Measurements from ENCODE around the gene FBXL16.

Gene FBXL16

GRCh38 chr16:734981-735881 lies 29.6 kb upstream of the FBXL16 start:
- DNase-seq (ENCODE audit: low spot score), result no peak

GRCh38 chr16:734208-734980 lies 28.8 kb upstream of the FBXL16 start:
- no peak for DNase-seq (ENCODE audit: low spot score)

GRCh38 chr16:733382-734207 lies 28.0 kb upstream of the FBXL16 start:
- DNase-seq (ENCODE audit: low spot score), result no peak

GRCh38 chr16:732936-733335 lies 27.3 kb upstream of the FBXL16 start:
- no peak for DNase-seq (ENCODE audit: low spot score)

GRCh38 chr16:732332-732731 lies 26.7 kb upstream of the FBXL16 start:
- DNase-seq (ENCODE audit: low spot score), result no peak

DNA sequence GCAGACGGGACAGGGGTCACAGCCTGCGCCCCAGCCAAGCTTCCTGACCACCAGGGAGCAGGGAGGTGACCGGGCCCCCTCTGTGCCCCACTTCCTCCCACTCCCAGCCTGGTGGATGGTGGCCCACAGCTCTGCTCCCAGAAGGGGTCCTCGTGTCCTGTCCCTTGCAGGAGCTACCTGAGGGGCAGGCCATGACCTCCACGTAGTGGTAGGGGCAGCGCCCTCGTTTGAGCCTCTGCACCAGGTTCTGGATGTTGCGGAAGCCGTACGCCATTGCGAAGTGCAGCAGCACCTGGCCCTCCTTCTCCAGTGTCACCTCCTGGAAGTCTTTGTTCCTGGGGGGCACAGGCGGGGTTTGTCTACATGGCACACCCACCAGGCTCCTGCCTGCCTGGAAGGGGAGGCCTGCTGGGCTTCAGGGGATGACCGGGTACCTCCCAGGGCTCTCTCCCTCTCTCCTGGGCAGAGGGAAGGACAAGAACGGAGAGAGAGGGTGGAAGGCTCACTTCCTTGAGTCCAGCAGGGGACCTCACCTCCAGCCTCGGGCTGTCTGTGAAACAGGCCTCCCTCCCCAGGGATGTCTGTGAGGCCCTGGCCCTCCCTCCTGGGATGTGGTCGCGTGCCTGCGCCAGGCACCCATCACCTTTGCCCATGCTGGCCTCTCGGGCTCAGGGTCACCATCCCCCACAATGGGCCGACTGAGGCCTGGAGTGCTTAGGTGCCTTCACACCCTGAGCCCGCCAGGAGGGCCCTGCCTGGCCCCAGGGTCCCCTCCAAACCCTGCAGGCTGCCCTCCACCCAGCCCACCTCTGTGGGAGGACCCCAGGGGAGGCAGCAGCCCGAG lies 25.3 kb upstream of the FBXL16 start:
- no peak for DNase-seq (ENCODE audit: low spot score)

DNA sequence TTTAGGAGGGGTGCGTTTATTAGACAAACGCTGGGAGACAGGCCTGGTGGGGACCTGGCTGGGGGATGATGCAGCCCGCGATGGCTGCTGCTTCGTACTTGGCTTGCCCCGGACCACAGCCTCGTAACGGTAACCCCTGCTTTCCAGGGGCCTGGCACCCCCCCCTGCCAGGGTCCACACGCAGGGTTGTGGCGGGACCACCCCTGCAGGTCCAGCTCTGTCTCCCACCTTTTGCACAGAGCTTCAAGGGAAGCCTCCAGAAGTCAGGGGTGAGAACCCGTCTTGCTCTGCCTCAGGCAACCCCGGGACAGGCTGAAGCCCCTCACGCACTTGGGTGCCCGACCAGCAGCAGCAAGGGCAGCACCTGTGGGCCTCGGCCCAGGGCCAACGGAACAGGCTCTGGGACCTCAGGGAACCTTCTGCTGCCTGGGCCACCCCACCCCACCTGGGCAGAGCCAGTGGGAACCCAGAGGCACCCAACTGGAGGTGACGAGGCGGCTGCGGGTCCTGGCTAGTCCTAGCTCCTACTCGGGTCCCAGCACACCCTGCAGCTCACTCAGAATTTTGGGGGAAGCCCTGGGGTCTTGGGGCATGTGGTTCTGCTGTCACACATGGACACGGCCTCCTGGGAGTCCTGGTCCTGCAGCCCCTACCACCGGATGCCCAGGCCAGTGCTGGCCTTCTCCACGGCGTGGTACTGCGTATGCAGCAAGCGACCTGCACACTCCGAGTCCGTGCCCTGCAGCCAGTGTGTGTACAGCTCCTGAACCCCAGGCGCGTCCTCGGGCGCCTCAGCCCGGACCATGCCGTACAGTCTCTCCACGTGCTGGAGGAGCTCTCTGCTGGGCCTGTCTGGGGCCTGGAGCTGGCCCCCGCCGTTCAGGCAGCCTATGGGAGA lies 24.4 kb upstream of the FBXL16 start:
- DNase-seq (ENCODE audit: low spot score), result no peak

- no peak for DNase-seq (ENCODE audit: low spot score)
Measured at GRCh38 chr16:728890-729744, 23.5 kb upstream of the FBXL16 start.

DNA sequence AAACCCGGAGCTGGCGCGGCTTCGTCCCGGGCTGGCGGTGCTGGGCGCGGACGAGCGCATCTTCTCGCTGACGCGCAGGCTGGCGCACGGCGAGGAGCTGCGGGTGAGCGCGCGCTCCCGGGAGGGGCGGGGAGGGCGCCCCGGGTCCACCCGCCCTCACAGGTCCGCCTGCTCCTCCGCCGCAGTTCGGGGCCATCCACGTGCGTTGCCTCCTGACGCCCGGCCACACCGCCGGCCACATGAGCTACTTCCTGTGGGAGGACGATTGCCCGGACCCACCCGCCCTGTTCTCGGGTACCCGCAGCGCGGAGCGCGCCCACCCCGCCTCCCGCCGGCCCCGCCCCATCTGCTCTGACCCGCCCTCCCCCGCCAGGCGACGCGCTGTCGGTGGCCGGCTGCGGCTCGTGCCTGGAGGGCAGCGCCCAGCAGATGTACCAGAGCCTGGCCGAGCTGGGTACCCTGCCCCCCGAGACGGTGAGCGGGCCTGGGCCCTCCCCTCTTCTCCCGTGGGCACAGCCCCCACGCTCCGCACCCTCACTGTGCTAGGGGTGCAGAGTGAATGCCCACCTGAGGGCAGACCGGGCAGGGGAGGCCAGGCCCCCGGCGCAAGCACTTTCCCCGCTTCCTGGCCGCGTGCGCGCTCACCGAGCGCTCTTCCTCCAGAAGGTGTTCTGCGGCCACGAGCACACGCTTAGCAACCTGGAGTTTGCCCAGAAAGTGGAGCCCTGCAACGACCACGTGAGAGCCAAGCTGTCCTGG lies 22.7 kb upstream of the FBXL16 start:
- peak; percentile 75 for DNase-seq (ENCODE audit: low spot score)

- no peak for DNase-seq (ENCODE audit: low spot score)
Measured at GRCh38 chr16:727291-727977, 21.8 kb upstream of the FBXL16 start.

- peak; percentile 60 for DNase-seq (ENCODE audit: low spot score)
Measured at GRCh38 chr16:726438-727290, 21.1 kb upstream of the FBXL16 start, which contains the start of the genes CCDC78 and HAGHL. CCDC78 (minus strand) TSS chr16:726443; CDS start chr16:726367, 76 bp downstream. HAGHL (plus strand) TSS chr16:727106; CDS start chr16:727510, 404 bp downstream.

GRCh38 chr16:726188-726437 lies 20.5 kb upstream of the FBXL16 start:
- DNase-seq (ENCODE audit: low spot score), result peak; percentile 56

DNA sequence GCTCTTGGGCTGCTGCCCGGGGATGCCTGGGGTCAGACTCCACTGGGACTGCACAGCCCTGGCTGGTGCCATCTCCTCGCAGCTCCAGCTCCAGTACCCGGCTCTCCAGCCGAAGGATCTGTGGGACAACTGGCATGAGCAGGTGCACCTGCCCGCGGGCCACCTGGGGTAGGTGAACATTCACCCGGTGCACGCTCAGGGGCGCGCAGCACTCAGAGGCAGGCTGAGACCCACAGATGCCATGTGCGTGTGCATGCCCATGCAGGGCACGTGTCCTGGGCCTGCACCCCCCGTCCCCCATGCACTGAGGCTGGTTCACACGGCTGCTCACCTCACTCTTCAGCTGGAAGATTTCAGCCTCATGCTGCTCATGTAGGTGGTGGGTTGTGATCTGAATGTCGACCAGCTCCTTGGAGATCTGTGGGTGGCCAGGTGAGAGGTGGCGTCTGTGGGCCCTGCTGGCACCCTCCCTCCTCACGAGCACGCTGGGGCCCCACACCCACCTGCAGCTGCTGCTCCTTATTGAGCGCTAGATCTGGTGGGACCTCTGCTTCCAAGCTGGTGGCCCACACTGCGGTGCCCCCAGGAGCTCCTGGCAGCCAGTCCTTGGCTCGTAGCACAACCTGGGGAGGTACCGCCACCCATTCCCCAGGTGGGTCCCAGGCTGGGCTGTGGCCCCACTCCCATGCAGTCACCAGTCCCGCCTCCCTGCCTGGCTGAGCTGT lies 20.0 kb upstream of the FBXL16 start:
- no peak for DNase-seq (ENCODE audit: low spot score)

GRCh38 chr16:725041-725376 lies 19.4 kb upstream of the FBXL16 start:
- no peak for DNase-seq (ENCODE audit: low spot score)

- DNase-seq (ENCODE audit: low spot score), result peak; percentile 62
Measured at GRCh38 chr16:724188-725040, 18.8 kb upstream of the FBXL16 start.

DNA sequence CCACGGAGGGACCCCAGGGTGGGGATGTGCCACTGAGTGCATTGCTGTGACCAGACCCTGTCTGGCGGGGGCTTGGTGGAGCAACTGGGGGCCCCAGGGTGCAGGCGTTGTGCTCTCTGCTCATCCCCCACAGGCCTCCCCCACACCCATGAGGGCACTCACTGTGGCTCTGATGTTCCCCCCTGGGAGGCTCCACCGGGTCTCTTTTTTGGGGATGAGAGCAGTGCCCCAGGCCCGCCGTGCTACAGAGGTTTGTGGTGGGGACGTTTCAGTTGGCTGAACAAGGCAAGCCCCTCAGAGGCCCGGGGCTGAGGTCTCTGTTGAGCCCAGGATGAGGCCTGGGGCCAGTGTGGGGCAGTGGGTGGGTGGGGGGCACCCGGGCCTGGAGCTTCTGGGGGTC lies 18.1 kb upstream of the FBXL16 start:
- DNase-seq (ENCODE audit: low spot score), result no peak
